GM12878 (cell line): ENCODE data around the gene PIWIL4.

Experiments used
- BRCA1 ChIP-seq: IDR thresholded peaks from 2 replicates; pipeline ENCODE4 v1.6.1; 2011; ENCODE audit warnings: low read depth, low read length, improper control_type of control experiment
- CTCF ChIP-seq, 3 experiments: IDR thresholded peaks in 2 of 3; conservative IDR thresholded peaks in 1 of 3; 2 replicates each; pipeline ENCODE4 v1.5.1; 2011; ENCODE audit warnings: low read depth in 3 of 3, low read length in 3 of 3, mild to moderate bottlenecking in 3 of 3, control low read depth in 2 of 3, moderate library complexity in 2 of 3, inconsistent platforms in 1 of 3, mixed read lengths in 1 of 3; ENCODE audit not compliant: control insufficient read depth in 2 of 3, insufficient read depth in 1 of 3; ENCODE audit errors: extremely low read depth in 1 of 3
- KDM1A ChIP-seq: fragments of 200-600 bp; sonication (generic); IDR thresholded peaks from 2 replicates; pipeline ENCODE4 v1.6.1; 2016; ENCODE audit warnings: borderline replicate concordance
- MAX ChIP-seq: IDR thresholded peaks from 2 replicates; pipeline ENCODE4 v1.6.1; 2012; ENCODE audit warnings: low read depth, low read length, improper control_type of control experiment
- PAX5 ChIP-seq: IDR thresholded peaks from 2 replicates; pipeline ENCODE4 v1.6.1; 2011; ENCODE audit warnings: low read depth, low read length, borderline replicate concordance
- POLR2A ChIP-seq: IDR thresholded peaks from 2 replicates; pipeline ENCODE4 v1.6.1; 2011; ENCODE audit warnings: low read depth, mild to moderate bottlenecking, low read length
- TCF12 ChIP-seq: IDR thresholded peaks from 2 replicates; pipeline ENCODE4 v1.6.1; 2011; ENCODE audit warnings: low read depth, mild to moderate bottlenecking, low read length
- USF2 ChIP-seq: IDR thresholded peaks from 2 replicates; pipeline ENCODE4 v1.6.1; 2011; ENCODE audit warnings: low read depth, low read length, improper control_type of control experiment, borderline replicate concordance
- ZNF274 ChIP-seq: IDR thresholded peaks from one replicate; pipeline ENCODE4 v1.8.0; 2011; ENCODE audit not compliant: insufficient read length, insufficient read depth
- TF ChIP-seq, protein P1 (sequence below): IDR thresholded peaks from 2 replicates; pipeline ENCODE4 v1.6.1; 2012; ENCODE audit warnings: mild to moderate bottlenecking, low read depth, low read length
- TF ChIP-seq, protein P2 (sequence below): IDR thresholded peaks from 2 replicates; pipeline ENCODE4 v1.6.1; 2011; ENCODE audit warnings: low read depth, mild to moderate bottlenecking, low read length, moderate library complexity, borderline replicate concordance; ENCODE audit errors: extremely low read depth

- TF ChIP-seq, protein P1, sequence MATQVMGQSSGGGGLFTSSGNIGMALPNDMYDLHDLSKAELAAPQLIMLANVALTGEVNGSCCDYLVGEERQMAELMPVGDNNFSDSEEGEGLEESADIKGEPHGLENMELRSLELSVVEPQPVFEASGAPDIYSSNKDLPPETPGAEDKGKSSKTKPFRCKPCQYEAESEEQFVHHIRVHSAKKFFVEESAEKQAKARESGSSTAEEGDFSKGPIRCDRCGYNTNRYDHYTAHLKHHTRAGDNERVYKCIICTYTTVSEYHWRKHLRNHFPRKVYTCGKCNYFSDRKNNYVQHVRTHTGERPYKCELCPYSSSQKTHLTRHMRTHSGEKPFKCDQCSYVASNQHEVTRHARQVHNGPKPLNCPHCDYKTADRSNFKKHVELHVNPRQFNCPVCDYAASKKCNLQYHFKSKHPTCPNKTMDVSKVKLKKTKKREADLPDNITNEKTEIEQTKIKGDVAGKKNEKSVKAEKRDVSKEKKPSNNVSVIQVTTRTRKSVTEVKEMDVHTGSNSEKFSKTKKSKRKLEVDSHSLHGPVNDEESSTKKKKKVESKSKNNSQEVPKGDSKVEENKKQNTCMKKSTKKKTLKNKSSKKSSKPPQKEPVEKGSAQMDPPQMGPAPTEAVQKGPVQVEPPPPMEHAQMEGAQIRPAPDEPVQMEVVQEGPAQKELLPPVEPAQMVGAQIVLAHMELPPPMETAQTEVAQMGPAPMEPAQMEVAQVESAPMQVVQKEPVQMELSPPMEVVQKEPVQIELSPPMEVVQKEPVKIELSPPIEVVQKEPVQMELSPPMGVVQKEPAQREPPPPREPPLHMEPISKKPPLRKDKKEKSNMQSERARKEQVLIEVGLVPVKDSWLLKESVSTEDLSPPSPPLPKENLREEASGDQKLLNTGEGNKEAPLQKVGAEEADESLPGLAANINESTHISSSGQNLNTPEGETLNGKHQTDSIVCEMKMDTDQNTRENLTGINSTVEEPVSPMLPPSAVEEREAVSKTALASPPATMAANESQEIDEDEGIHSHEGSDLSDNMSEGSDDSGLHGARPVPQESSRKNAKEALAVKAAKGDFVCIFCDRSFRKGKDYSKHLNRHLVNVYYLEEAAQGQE, result no peak
- TF ChIP-seq CTCF (IDR thresholded peaks at IDR 0.05 in 2 of 3, conservative IDR thresholded peaks at IDR 0.05 in 1 of 3; ENCODE audit: control insufficient read depth in 2 of 3, extremely low read depth in 1 of 3, insufficient read depth in 1 of 3, low read depth in 3 of 3, low read length in 3 of 3), result no peak
- TF ChIP-seq BRCA1, result no peak
- no peak for TF ChIP-seq TCF12
- no peak for TF ChIP-seq KDM1A
- no peak for TF ChIP-seq USF2
- no peak for TF ChIP-seq MAX
- no peak for TF ChIP-seq ZNF274
- TF ChIP-seq PAX5, result no peak
- no peak for TF ChIP-seq POLR2A
- TF ChIP-seq, protein P2, sequence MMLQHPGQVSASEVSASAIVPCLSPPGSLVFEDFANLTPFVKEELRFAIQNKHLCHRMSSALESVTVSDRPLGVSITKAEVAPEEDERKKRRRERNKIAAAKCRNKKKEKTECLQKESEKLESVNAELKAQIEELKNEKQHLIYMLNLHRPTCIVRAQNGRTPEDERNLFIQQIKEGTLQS, result no peak
Observed at GRCh38 chr11:94546162-94546470, 21.1 kb upstream of the PIWIL4 start.
